NT2/D1 (cell line): ENCODE data around the gene BLOC1S4.
"Not testable (repeated sequence)": the region's sequence is repeated elsewhere in the genome, so short reads cannot be mapped to it uniquely, and the experiment has no call there.

Experiments
- DNase-seq: peaks from one replicate; pipeline ENCODE4 v3.0.0-alpha.2; 2011; ENCODE audit warnings: low read depth, low spot score
- H3K27me3 ChIP-seq: 2 replicates; pipeline ENCODE4 v1.6.0; 2011; ENCODE audit warnings: mild to moderate bottlenecking; ENCODE audit not compliant: insufficient read length, insufficient read depth
- H3K36me3 ChIP-seq: 2 replicates; pipeline ENCODE4 v1.6.1; 2011; ENCODE audit warnings: mild to moderate bottlenecking, low read length, mixed read lengths; ENCODE audit not compliant: insufficient read depth, insufficient read length
- H3K4me1 ChIP-seq: 2 replicates; pipeline ENCODE4 v1.5.1; 2011; ENCODE audit not compliant: insufficient read depth, insufficient read length
- H3K4me3 ChIP-seq: 2 replicates; pipeline ENCODE4 v1.5.1; 2011; ENCODE audit warnings: low read depth; ENCODE audit not compliant: insufficient read length
- H3K9ac ChIP-seq: 2 replicates; pipeline ENCODE4 v1.6.0; 2011; ENCODE audit warnings: low read depth; ENCODE audit not compliant: insufficient read length
- H3K9me3 ChIP-seq: 2 replicates; pipeline ENCODE4 v1.5.1; 2011; ENCODE audit warnings: mild to moderate bottlenecking, low read length; ENCODE audit not compliant: insufficient read depth
- SUZ12 ChIP-seq: IDR thresholded peaks from 2 replicates; pipeline ENCODE4 v1.6.1; 2011; ENCODE audit not compliant: insufficient read length, insufficient read depth; ENCODE audit errors: extremely low read depth
- YY1 ChIP-seq: IDR thresholded peaks from 2 replicates; pipeline ENCODE4 v1.6.1; 2011; ENCODE audit not compliant: insufficient read length, insufficient read depth
- ZNF274 ChIP-seq: IDR thresholded peaks from 2 replicates; pipeline ENCODE4 v1.6.1; 2011; ENCODE audit warnings: mild to moderate bottlenecking, low read depth, low read length

Gene BLOC1S4

GRCh38 chr4:6716018-6716911 lies at the start of gene BLOC1S4:
TSS of gene BLOC1S4 (plus strand) at chr4:6716174. CDS start at chr4:6716210, 36 bp downstream.
- Histone ChIP-seq H3K4me1 (no peaks in the 10 kb centered on the region), H3K27me3 (peaks cover 4% of the 10 kb centered on the region), H3K4me3 (peak within 1 kb of the TSS; percentile 99), H3K9me3 (0 out of 2 replicates have a peak, but pooled peaks cover 4% of the 10 kb centered on the region), H3K9ac (peak within 1 kb of the TSS; percentile 99), H3K36me3 (no peaks in the 10 kb centered on the region)
- peak; percentile 89 for DNase-seq
- TF ChIP-seq SUZ12 (no peak), ZNF274 (no peak), YY1 (peak; percentile 44)

- H3K27me3 ChIP-seq: peaks cover 9% of the 10 kb centered on the region
- peaks cover 4% of the 10 kb centered on the region for H3K4me1 ChIP-seq
- no peak for DNase-seq
- no peak overlapping the region for H3K9ac ChIP-seq
- no peak for TF ChIP-seq ZNF274
- H3K36me3 ChIP-seq: peaks cover 21% of the 10 kb centered on the region
- H3K9me3 ChIP-seq: peaks cover 14% of the 10 kb centered on the region; the same call in 1 of the 2 replicates
- no peak overlapping the region for H3K4me3 ChIP-seq
Observed at GRCh38 chr4:6668391-6668790, 47.6 kb upstream of the BLOC1S4 start.

GRCh38 chr4:6671648-6672047 lies 44.3 kb upstream of the BLOC1S4 start:
- no peak for TF ChIP-seq ZNF274
- TF ChIP-seq SUZ12: no peak
- TF ChIP-seq YY1: no peak
- DNase-seq: no peak

GRCh38 chr4:6672131-6672530 lies 43.8 kb upstream of the BLOC1S4 start:
- TF ChIP-seq SUZ12: no peak
- TF ChIP-seq ZNF274: no peak
- TF ChIP-seq YY1: no peak
- DNase-seq: no peak
- peaks cover 40% of the 10 kb centered on the region for H3K36me3 ChIP-seq
- H3K4me3 ChIP-seq: no peak overlapping the region
- H3K4me1 ChIP-seq: peaks cover 4% of the 10 kb centered on the region
- peaks cover 14% of the 10 kb centered on the region; the same call in 1 of the 2 replicates for H3K9me3 ChIP-seq
- no peak overlapping the region for H3K9ac ChIP-seq
- no peaks in the 10 kb centered on the region for H3K27me3 ChIP-seq

More at GRCh38 chr4:6671648-6672047, 44.3 kb upstream of the BLOC1S4 start:
- Histone ChIP-seq H3K4me1 (no peaks in the 10 kb centered on the region), H3K36me3 (peaks cover 36% of the 10 kb centered on the region), H3K27me3 (no peaks in the 10 kb centered on the region), H3K4me3 (no peak overlapping the region), H3K9me3 (peaks cover 14% of the 10 kb centered on the region; the same call in 1 of the 2 replicates), H3K9ac (no peak overlapping the region)

GRCh38 chr4:6672541-6673190 lies 43.3 kb upstream of the BLOC1S4 start:
- not testable (repeated sequence) for H3K4me3 ChIP-seq, H3K27me3 ChIP-seq, H3K9ac ChIP-seq, H3K4me1 ChIP-seq, DNase-seq
- Histone ChIP-seq H3K36me3 (peaks cover 46% of the 10 kb centered on the region), H3K9me3 (peaks cover 14% of the 10 kb centered on the region; the same call in 1 of the 2 replicates)

GRCh38 chr4:6673191-6673659 lies 42.7 kb upstream of the BLOC1S4 start:
- not testable (repeated sequence) for H3K27me3 ChIP-seq, H3K4me1 ChIP-seq, DNase-seq
- Histone ChIP-seq H3K36me3 (peaks cover 46% of the 10 kb centered on the region), H3K9me3 (peaks cover 14% of the 10 kb centered on the region; the same call in 1 of the 2 replicates), H3K4me3 (peak overlapping the region; percentile 88), H3K9ac (peak overlapping the region; percentile 91)

- Histone ChIP-seq H3K36me3 (peaks cover 49% of the 10 kb centered on the region), H3K4me3 (peak overlapping the region; percentile 88), H3K9ac (peak overlapping the region; percentile 91), H3K9me3 (peaks cover 14% of the 10 kb centered on the region; the same call in 1 of the 2 replicates), H3K4me1 (peaks cover 4% of the 10 kb centered on the region), H3K27me3 (no peaks in the 10 kb centered on the region)
- TF ChIP-seq SUZ12 (no peak), YY1 (no peak), ZNF274 (no peak)
- DNase-seq: peak; percentile 96
Observed at GRCh38 chr4:6673660-6674499, 42.1 kb upstream of the BLOC1S4 start.
